ENCODE measurements around the gene NFYB. TPM values are rescaled to one million over a fixed set of nuclear protein-coding genes. Genes with fewer than 3 reads are reported as not detected.

The NFYB gene
- polyA plus RNA-seq, 1 of the 3 experiments (the other 2 are of a cell fraction), result 11.0 TPM

DNA sequence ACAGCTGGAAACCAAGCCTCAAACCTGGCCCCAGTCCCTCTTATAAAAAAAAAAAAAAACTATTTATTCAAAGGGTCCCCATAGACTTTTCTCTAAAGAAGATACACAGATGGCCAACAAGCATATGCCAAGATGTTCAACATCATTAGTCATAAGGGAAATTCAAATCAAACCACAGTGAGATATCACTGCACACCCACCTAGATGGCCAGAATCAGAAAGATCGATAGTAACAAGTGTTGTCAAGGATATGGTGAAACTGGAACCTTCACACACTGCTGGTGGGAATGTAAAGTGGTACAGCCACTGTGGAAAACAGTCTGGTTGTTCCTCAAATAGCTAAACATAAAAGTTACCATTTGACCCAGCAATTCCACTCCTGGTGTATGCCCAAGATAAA is 5.9 kb upstream of the NFYB start:
- TF ChIP-seq, protein P1, sequence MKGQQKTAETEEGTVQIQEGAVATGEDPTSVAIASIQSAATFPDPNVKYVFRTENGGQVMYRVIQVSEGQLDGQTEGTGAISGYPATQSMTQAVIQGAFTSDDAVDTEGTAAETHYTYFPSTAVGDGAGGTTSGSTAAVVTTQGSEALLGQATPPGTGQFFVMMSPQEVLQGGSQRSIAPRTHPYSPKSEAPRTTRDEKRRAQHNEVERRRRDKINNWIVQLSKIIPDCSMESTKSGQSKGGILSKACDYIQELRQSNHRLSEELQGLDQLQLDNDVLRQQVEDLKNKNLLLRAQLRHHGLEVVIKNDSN (IDR thresholded peaks at IDR 0.05; ENCODE audit: borderline replicate concordance, low read depth), result no peak
- TF ChIP-seq RFX5 (IDR thresholded peaks at IDR 0.05; ENCODE audit: low read length) (no peak), GATA2 (CRISPR knock-in tag; IDR thresholded peaks at IDR 0.05) (no peak)
- TF ChIP-seq, protein P2, sequence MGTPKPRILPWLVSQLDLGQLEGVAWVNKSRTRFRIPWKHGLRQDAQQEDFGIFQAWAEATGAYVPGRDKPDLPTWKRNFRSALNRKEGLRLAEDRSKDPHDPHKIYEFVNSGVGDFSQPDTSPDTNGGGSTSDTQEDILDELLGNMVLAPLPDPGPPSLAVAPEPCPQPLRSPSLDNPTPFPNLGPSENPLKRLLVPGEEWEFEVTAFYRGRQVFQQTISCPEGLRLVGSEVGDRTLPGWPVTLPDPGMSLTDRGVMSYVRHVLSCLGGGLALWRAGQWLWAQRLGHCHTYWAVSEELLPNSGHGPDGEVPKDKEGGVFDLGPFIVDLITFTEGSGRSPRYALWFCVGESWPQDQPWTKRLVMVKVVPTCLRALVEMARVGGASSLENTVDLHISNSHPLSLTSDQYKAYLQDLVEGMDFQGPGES (IDR thresholded peaks at IDR 0.05; ENCODE audit: low read depth, low read length), result no peak
- H3K9ac ChIP-seq, result no peak overlapping the region
- H3F3A ChIP-seq (replicated peaks; ENCODE audit: insufficient read depth), result no peaks in the 10 kb centered on the region

DNA sequence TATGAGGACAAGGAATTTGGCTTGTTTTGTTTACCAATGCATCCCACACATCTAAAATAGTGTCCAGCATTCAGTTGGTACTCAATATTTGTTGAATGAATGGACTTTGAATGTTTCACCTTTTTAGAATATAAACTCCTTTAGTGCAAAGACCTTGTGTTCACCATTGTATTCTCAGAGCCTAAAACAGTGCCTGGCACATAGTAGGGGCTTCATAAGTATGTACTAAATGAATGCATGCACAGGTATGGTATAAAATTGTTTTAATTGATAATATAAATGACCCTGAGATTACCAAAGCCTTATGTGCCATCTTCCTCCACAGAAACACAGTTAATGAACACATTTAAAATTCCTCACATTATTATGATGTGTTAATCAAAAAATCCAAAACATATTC is 5.0 kb upstream of the NFYB start:
- peaks cover 7% of the 10 kb centered on the region in 2 experiments; a peak in 3 of 4 replicates for H3K4me1 ChIP-seq (ENCODE audit: control insufficient read depth in 1 of 2, insufficient read depth in 2 of 2, low read depth in 1 of 2, low read length in 1 of 2)
- no peak overlapping the region for H2AFZ ChIP-seq (ENCODE audit: low read depth)
- no peak overlapping the region for H3K27ac ChIP-seq (ENCODE audit: low read depth in 2 of 2, low read length in 1 of 2)
- H3K9ac ChIP-seq, result no peak overlapping the region
- DNase-seq, result no peak
- H3K4me3 ChIP-seq (ENCODE audit: low read depth in 2 of 2, low read length in 1 of 2), result no peak overlapping the region
- no peaks in the 10 kb centered on the region for H3K79me2 ChIP-seq (ENCODE audit: insufficient read depth)
- TF ChIP-seq, protein P3, sequence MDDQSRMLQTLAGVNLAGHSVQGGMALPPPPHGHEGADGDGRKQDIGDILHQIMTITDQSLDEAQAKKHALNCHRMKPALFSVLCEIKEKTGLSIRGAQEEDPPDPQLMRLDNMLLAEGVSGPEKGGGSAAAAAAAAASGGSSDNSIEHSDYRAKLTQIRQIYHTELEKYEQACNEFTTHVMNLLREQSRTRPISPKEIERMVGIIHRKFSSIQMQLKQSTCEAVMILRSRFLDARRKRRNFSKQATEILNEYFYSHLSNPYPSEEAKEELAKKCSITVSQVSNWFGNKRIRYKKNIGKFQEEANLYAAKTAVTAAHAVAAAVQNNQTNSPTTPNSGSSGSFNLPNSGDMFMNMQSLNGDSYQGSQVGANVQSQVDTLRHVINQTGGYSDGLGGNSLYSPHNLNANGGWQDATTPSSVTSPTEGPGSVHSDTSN (IDR thresholded peaks at IDR 0.05), result no peak
- TF ChIP-seq FOXM1 (IDR thresholded peaks at IDR 0.05; ENCODE audit: low read depth) (no peak), CHD2 (IDR thresholded peaks at IDR 0.05; ENCODE audit: low read length, partially characterized antibody) (no peak), TAF1 (IDR thresholded peaks at IDR 0.05; ENCODE audit: borderline replicate concordance, low read depth, low read length) (no peak), MEF2A (IDR thresholded peaks at IDR 0.05; ENCODE audit: borderline replicate concordance, low read depth) (no peak), RCOR1 (IDR thresholded peaks at IDR 0.05; ENCODE audit: low read length) (no peak), YY1 (IDR thresholded peaks at IDR 0.05; ENCODE audit: low read depth) (no peak), EP300 (IDR thresholded peaks at IDR 0.05; ENCODE audit: borderline replicate concordance in 1 of 2, low read depth in 1 of 2, low read length in 1 of 2) (no peak), EZH2phosphoT487 (IDR thresholded peaks at IDR 0.05; ENCODE audit: borderline replicate concordance, low read depth) (no peak)
- TF ChIP-seq, protein P4, sequence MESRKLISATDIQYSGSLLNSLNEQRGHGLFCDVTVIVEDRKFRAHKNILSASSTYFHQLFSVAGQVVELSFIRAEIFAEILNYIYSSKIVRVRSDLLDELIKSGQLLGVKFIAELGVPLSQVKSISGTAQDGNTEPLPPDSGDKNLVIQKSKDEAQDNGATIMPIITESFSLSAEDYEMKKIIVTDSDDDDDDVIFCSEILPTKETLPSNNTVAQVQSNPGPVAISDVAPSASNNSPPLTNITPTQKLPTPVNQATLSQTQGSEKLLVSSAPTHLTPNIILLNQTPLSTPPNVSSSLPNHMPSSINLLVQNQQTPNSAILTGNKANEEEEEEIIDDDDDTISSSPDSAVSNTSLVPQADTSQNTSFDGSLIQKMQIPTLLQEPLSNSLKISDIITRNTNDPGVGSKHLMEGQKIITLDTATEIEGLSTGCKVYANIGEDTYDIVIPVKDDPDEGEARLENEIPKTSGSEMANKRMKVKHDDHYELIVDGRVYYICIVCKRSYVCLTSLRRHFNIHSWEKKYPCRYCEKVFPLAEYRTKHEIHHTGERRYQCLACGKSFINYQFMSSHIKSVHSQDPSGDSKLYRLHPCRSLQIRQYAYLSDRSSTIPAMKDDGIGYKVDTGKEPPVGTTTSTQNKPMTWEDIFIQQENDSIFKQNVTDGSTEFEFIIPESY (IDR thresholded peaks at IDR 0.05; ENCODE audit: borderline replicate concordance, low read depth), result no peak
- TF ChIP-seq, protein P5, sequence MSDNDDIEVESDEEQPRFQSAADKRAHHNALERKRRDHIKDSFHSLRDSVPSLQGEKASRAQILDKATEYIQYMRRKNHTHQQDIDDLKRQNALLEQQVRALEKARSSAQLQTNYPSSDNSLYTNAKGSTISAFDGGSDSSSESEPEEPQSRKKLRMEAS (IDR thresholded peaks at IDR 0.05; ENCODE audit: low read depth), result no peak
- TF ChIP-seq, protein P2 (IDR thresholded peaks at IDR 0.05; ENCODE audit: low read depth, low read length), result no peak
- H3K27me3 ChIP-seq (ENCODE audit: insufficient read depth), result no peaks in the 10 kb centered on the region
- no peaks in the 10 kb centered on the region for H4K20me1 ChIP-seq (ENCODE audit: insufficient read depth)
- H3K9me2 ChIP-seq, result no peaks in the 10 kb centered on the region
- no peaks in the 10 kb centered on the region for H3K36me3 ChIP-seq (replicated peaks in 1 of 2; ENCODE audit: control insufficient read depth in 1 of 2, insufficient read depth in 2 of 2, low read length in 1 of 2)
- CTCF ChIA-PET, result interaction anchor here (0.6 kb wide), 1 partner anchor 146 kb away, joined by 3 read pairs; no protein-coding TSS in a partner anchor
- no peaks in the 10 kb centered on the region for H3F3A ChIP-seq (replicated peaks; ENCODE audit: insufficient read depth)
- no peak overlapping the region for H3K4me2 ChIP-seq
- no peaks in the 10 kb centered on the region for H3K9me3 ChIP-seq
- POLR2A ChIA-PET, result no interaction called here

More for the DNA sequence above, 5.9 kb upstream of the NFYB start:
- peaks cover under 1% of the 10 kb centered on the region in 2 experiments; a peak in 2 of 4 replicates for H3K4me1 ChIP-seq (ENCODE audit: control insufficient read depth in 1 of 2, insufficient read depth in 2 of 2, low read depth in 1 of 2, low read length in 1 of 2)
- no peak overlapping the region for H3K27ac ChIP-seq (ENCODE audit: low read depth in 2 of 2, low read length in 1 of 2)
- no peak for DNase-seq
- no peaks in the 10 kb centered on the region for H3K9me2 ChIP-seq
- ChIA-PET POLR2A (no interaction called here), CTCF (interaction anchor here (1.5 kb wide), 1 partner anchor 109 kb away, joined by 3 read pairs; no protein-coding TSS in a partner anchor)
- no peaks in the 10 kb centered on the region for H4K20me1 ChIP-seq (ENCODE audit: insufficient read depth)
- no peaks in the 10 kb centered on the region for H3K27me3 ChIP-seq (ENCODE audit: insufficient read depth)
- WGBS (ENCODE audit: low lambda C conversion rate), result 67% methylated on average over 1 of the region's 1 CpG
- H3K79me2 ChIP-seq (ENCODE audit: insufficient read depth), result no peaks in the 10 kb centered on the region
- H3K4me2 ChIP-seq, result no peak overlapping the region
- no peaks in the 10 kb centered on the region for H3K36me3 ChIP-seq (replicated peaks in 1 of 2; ENCODE audit: control insufficient read depth in 1 of 2, insufficient read depth in 2 of 2, low read length in 1 of 2)
- no peaks in the 10 kb centered on the region for H3K9me3 ChIP-seq
- H2AFZ ChIP-seq (ENCODE audit: low read depth), result no peak overlapping the region
- no peak overlapping the region for H3K4me3 ChIP-seq (ENCODE audit: low read depth in 2 of 2, low read length in 1 of 2)

Measured in SK-N-SH (cell line).